DMS153 treated with DMSO at 0.1 percent for 48 hours (cell line): ENCODE data around the gene EHMT1.
"Not testable (repeated sequence)": the region's sequence is repeated elsewhere in the genome, so short reads cannot be mapped to it uniquely, and the experiment has no call there.

Source experiments
- DNase-seq: peaks from one replicate; lab custom pipeline; 2025; ENCODE audit not compliant: unreplicated experiment; lab: John Stamatoyannopoulos, UW

The EHMT1 gene

GRCh38 chr9:137800196-137801022 lies 181.6 kb downstream of the EHMT1 start:
- DNase-seq, result no peak

- no peak for DNase-seq
These were observed 182.2 kb downstream of the EHMT1 start for GRCh38 chr9:137801023-137801319.

DNA sequence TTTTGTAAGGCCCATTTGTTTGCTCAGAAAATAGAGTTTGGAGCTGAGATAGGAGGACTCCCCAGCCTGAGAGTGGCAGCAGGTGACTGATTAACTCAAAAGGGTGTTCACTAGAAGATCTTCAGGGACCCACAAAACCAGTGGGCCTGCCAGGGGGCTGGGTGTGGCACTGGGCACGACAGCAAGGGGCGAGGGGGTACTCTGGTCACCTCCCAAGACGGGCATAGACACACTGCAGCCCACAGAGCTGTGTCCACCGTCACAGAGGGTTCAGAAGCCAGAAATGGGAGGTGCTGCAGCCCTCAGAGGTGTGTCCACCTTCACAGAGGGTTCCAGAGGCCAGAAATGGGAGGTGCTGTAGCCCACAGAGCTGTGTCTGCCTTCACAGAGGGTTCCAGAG lies 183.2 kb downstream of the EHMT1 start:
- no peak for DNase-seq

DNA sequence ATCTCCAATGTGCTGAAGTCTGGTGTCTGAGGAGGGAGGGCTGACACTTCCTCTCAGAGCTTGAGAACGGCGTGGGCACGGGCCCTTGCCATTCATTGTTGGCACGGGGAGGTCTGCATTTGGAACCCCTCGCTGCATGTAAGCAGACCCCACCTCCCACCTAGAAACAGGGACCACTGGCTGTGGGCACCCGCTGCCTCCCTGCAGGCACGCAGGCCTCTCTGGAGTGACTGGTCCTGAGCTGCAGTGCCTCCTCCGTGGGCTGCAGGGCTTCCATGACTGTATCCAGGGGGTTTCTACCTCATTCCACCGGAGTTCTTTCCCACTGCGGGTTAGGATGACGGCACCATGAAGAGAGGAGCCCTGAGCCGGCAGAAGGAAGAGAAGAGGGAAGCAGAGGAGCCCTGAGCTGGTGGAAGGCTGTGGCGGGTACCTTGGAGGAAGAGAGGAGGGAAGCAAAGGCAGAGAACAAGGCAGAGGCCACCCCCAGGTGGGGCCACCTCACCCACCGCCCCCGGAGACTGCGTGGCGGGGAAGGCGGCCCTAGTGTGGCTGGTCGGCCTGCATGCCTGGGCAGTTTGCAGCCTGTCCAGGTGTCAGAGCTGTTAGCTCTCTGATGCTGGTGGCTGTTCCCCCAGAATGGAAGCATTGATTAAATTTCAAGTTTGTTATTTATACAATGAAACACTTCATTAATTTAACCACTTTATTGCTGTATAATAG lies 183.9 kb downstream of the EHMT1 start:
- no peak for DNase-seq

- no peak for DNase-seq
These were observed 186.3 kb downstream of the EHMT1 start for GRCh38 chr9:137804908-137805630.

GRCh38 chr9:137807721-137808703 lies 189.2 kb downstream of the EHMT1 start:
- no peak for DNase-seq

- DNase-seq, result no peak
These were observed 190.3 kb downstream of the EHMT1 start for GRCh38 chr9:137809040-137809576.

DNA sequence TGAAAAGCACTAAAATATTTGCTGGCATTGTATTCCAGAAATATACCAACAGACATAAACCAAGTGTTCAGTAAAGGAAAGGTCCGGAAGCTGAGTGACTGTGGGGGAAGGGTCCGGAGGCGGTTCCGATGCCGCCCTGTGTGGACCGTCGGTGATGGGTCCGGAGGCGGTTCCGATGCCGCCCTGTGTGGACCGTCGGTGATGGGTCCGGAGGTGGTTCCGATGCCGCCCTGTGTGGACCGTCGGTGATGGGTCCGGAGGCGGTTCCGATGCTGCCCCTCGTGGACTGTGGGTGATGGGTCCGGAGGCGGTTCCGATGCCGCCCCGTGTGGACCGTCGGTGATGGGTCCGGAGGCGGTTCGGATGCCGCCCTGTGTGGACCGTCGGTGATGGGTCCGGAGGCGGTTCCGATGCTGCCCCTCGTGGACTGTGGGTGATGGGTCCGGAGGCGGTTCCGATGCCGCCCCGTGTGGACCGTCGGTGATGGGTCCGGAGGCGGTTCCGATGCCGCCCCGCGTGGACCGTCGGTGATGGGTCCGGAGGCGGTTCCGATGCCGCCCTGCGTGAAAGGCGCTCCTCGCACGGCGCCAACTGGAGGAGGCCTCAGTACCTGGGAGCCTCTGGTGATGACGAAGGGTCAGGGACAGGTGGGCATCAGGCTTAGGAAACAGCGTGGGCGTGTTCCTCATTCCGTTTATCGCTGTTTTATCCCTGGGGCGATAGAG lies 191.1 kb downstream of the EHMT1 start:
- not testable (repeated sequence) for DNase-seq

DNA sequence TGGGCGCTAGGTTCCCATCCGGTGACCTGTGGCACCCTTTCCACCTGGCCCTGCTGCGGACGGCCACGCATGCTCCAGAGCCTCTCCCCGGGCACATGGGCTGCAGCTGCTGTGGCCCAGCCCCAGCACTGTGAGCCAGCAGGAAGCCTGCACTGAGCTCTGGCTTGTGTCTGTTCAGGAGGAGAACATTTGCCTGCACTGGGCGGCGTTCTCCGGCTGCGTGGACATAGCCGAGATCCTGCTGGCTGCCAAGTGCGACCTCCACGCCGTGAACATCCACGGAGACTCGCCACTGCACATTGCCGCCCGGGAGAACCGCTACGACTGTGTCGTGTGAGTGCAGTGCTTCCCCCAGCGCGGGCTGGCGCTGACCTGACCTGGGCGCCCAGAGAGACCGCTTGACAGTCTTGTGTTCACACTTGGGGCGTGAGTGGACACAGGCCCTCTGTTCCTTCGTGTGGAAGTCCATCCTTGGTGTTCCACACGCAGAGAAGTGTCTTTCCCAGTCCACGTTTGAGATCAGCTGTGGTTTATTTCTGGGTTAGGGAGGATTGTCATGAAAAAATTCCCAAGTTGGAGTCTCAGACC lies 192.6 kb downstream of the EHMT1 start:
- DNase-seq, result no peak

- DNase-seq, result no peak
These were observed 193.7 kb downstream of the EHMT1 start for GRCh38 chr9:137812356-137813023.

DNA sequence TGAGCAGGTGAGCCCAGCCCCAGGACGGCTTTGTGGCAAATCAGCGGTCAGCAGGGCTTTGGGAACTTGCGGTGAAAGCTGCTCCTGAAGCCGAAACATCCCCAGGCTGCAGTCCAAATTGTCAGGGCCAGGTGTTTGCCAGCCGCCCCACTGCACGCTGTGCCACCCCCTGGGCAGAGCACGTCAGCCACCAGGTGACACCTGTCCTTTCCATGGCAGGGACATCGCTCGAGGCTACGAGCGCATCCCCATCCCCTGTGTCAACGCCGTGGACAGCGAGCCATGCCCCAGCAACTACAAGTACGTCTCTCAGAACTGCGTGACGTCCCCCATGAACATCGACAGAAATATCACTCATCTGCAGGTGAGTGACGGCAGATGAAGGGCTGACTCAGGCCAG lies 194.4 kb downstream of the EHMT1 start:
- DNase-seq, result no peak

GRCh38 chr9:137813651-137814415 lies 195.0 kb downstream of the EHMT1 start:
- DNase-seq, result no peak

- no peak for DNase-seq
These were observed 195.6 kb downstream of the EHMT1 start for GRCh38 chr9:137814436-137814835.

GRCh38 chr9:137814841-137815240 lies 196.0 kb downstream of the EHMT1 start:
- DNase-seq, result no peak

- no peak for DNase-seq
These were observed 196.8 kb downstream of the EHMT1 start for GRCh38 chr9:137815256-137816255.

GRCh38 chr9:137816531-137817235 lies 197.9 kb downstream of the EHMT1 start:
- no peak for DNase-seq
